ENCODE measurements around the gene SLC35F1.

GRCh38 chr6:118171852-118172251 lies 264.8 kb downstream of the SLC35F1 start:
- TF ChIP-seq CTCF (IDR thresholded peaks at IDR 0.05; ENCODE audit: extremely low read depth in 1 of 2, insufficient read depth in 1 of 2, low read depth in 1 of 2, low read length in 2 of 2) (no peak), EZH2 (IDR thresholded peaks at IDR 0.05; ENCODE audit: borderline replicate concordance, low read depth, low read length, severe bottlenecking) (no peak), POLR2A (IDR thresholded peaks at IDR 0.05; ENCODE audit: low read depth, low read length) (no peak), MAX (IDR thresholded peaks at IDR 0.05; ENCODE audit: insufficient read depth, insufficient read length) (no peak), JUN (IDR thresholded peaks at IDR 0.05; ENCODE audit: borderline replicate concordance, insufficient read depth, insufficient read length, low read depth) (no peak), MYC (IDR thresholded peaks at IDR 0.05; ENCODE audit: low read depth, low read length) (no peak), POLR2AphosphoS5 (IDR thresholded peaks at IDR 0.05; ENCODE audit: insufficient read depth, low read depth, low read length) (no peak), GATA2 (IDR thresholded peaks at IDR 0.05; ENCODE audit: insufficient read depth, insufficient read length, low read depth, low read length) (no peak)

Measured in endothelial cell of umbilical vein (primary cell).